Measurements from ENCODE around the gene KCND2.
A peak's percentile ranks its signal among the peaks of the same experiment; 100 is the strongest.

Gene KCND2

DNA sequence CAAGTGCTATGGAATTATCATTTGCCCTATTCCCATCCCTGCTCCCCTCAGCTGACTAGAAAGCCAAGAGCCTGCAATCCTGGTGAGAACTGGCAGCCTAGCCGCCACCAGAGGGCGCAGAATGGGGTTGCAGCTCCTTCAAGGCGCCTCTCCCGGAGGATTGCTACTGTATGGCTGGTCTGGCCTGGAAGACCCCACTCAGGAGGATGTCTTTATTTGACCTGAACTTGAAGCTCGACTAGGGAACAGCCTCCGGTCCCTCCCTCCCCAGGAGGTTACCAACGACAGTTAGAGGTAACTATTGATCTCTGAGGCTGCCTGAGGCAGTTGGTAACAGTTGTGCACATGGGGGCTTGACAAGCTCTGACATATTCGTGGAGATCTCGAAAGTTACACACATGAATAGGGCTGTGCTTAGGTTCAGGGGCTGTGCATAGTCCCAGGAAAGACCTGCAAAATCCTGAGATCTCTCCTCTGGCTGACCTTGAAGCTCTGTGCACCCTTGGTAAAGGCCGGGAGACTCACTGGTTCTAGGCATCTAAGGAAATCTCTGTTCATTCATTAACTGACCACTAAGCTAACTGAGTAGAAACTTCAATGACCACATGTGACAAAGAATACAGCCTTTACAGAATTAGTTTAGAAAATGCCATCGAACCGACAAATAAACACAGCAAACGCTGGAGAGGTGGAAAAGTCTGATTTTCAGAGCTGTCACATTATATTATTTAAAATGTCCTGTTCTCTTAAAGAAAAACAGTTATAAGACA is 519.3 kb downstream of the KCND2 start:
- H3K4me3 ChIP-seq (ENCODE audit: low read length), result no peak overlapping the region
- no peaks in the 10 kb centered on the region for H4K20me1 ChIP-seq (ENCODE audit: control insufficient read depth, insufficient read depth, low read depth, low read length)
- no peaks in the 10 kb centered on the region for H3K36me3 ChIP-seq (ENCODE audit: control insufficient read depth, low read length)
- H3K27ac ChIP-seq (ENCODE audit: low read depth, low read length), result no peak overlapping the region
- no peaks in the 10 kb centered on the region for H3K4me1 ChIP-seq (ENCODE audit: control insufficient read depth, low read length)
- H3K79me2 ChIP-seq (ENCODE audit: control insufficient read depth, low read length), result no peaks in the 10 kb centered on the region
- no peaks in the 10 kb centered on the region for H3K27me3 ChIP-seq (ENCODE audit: control insufficient read depth, low read length)
- TF ChIP-seq CTCF (IDR thresholded peaks at IDR 0.05; ENCODE audit: low read depth, low read length, poor library complexity, severe bottlenecking) (peak; percentile 99), EZH2phosphoT487 (IDR thresholded peaks at IDR 0.05; ENCODE audit: borderline replicate concordance, low read length) (no peak)
- no peaks in the 10 kb centered on the region for H3K9me2 ChIP-seq (replicated peaks; ENCODE audit: control insufficient read depth, low read length)
- no peak overlapping the region for H3K4me2 ChIP-seq (ENCODE audit: low read length)
- no peaks in the 10 kb centered on the region for H3F3A ChIP-seq (ENCODE audit: control insufficient read depth, insufficient read depth)
- H3K9me3 ChIP-seq (ENCODE audit: control insufficient read depth, insufficient read depth, low read length), result no peaks in the 10 kb centered on the region

DNA sequence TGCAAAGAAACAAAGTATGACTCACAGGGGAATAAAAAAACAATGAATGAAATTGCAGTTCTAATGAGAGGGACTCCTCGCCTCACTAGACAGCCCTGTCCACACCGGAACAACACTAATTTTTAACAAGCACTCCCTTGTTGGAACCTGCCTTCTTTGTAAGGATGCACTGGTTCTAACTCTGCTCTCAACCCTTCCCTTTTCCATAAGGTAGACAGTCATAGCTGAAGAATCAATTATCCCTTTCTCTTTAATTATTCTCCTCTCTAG is 519.8 kb downstream of the KCND2 start:
- Histone ChIP-seq H3K36me3 (ENCODE audit: control insufficient read depth, low read length) (no peaks in the 10 kb centered on the region), H4K20me1 (ENCODE audit: control insufficient read depth, insufficient read depth, low read depth, low read length) (no peaks in the 10 kb centered on the region)

GRCh38 chr7:120793213-120793936 is 520.4 kb downstream of the KCND2 start:
- Histone ChIP-seq H4K20me1 (ENCODE audit: control insufficient read depth, insufficient read depth, low read depth, low read length) (no peaks in the 10 kb centered on the region), H3F3A (ENCODE audit: control insufficient read depth, insufficient read depth) (no peaks in the 10 kb centered on the region), H3K36me3 (ENCODE audit: control insufficient read depth, low read length) (no peaks in the 10 kb centered on the region), H3K79me2 (ENCODE audit: control insufficient read depth, low read length) (no peaks in the 10 kb centered on the region), H3K4me1 (ENCODE audit: control insufficient read depth, low read length) (no peaks in the 10 kb centered on the region), H3K4me2 (ENCODE audit: low read length) (no peak overlapping the region), H3K27ac (ENCODE audit: low read depth, low read length) (no peak overlapping the region), H3K9me2 (replicated peaks; ENCODE audit: control insufficient read depth, low read length) (no peaks in the 10 kb centered on the region), H3K27me3 (ENCODE audit: control insufficient read depth, low read length) (no peaks in the 10 kb centered on the region), H3K4me3 (ENCODE audit: low read length) (no peak overlapping the region), H3K9me3 (ENCODE audit: control insufficient read depth, insufficient read depth, low read length) (no peaks in the 10 kb centered on the region)
- TF ChIP-seq CTCF (IDR thresholded peaks at IDR 0.05; ENCODE audit: low read depth, low read length, poor library complexity, severe bottlenecking) (no peak), EZH2phosphoT487 (IDR thresholded peaks at IDR 0.05; ENCODE audit: borderline replicate concordance, low read length) (no peak)

More for the DNA sequence above, 519.8 kb downstream of the KCND2 start:
- no peak overlapping the region for H3K4me3 ChIP-seq (ENCODE audit: low read length)
- H3K9me2 ChIP-seq (replicated peaks; ENCODE audit: control insufficient read depth, low read length), result no peaks in the 10 kb centered on the region
- no peaks in the 10 kb centered on the region for H3K9me3 ChIP-seq (ENCODE audit: control insufficient read depth, insufficient read depth, low read length)
- no peaks in the 10 kb centered on the region for H3K27me3 ChIP-seq (ENCODE audit: control insufficient read depth, low read length)
- no peaks in the 10 kb centered on the region for H3K79me2 ChIP-seq (ENCODE audit: control insufficient read depth, low read length)
- H3K4me1 ChIP-seq (ENCODE audit: control insufficient read depth, low read length), result no peaks in the 10 kb centered on the region
- no peaks in the 10 kb centered on the region for H3F3A ChIP-seq (ENCODE audit: control insufficient read depth, insufficient read depth)
- H3K4me2 ChIP-seq (ENCODE audit: low read length), result no peak overlapping the region
- H3K27ac ChIP-seq (ENCODE audit: low read depth, low read length), result no peak overlapping the region
- no peak for TF ChIP-seq CTCF (IDR thresholded peaks at IDR 0.05; ENCODE audit: low read depth, low read length, poor library complexity, severe bottlenecking)
- TF ChIP-seq EZH2phosphoT487 (IDR thresholded peaks at IDR 0.05; ENCODE audit: borderline replicate concordance, low read length), result no peak

Data from DOHH2 (cell line).